Liver (tissue), 9 donors: ENCODE results near the gene EFCAB12. TPM values are rescaled to one million over a fixed set of nuclear protein-coding genes. Genes with fewer than 3 reads are reported as not detected.

Experiments used
- DNase-seq: peaks from one replicate; pipeline ENCODE4 v3.0.0-alpha.2; 2017; ENCODE audit warnings: low spot score
- H3K27ac ChIP-seq, 2 donors: one replicate each; pipeline ENCODE4 v1.7.0; 2013; ENCODE audit warnings: inconsistent platforms in 2 of 2, low read length in 2 of 2, control low read depth in 1 of 2, low read depth in 1 of 2, mild to moderate bottlenecking in 1 of 2
- H3K27me3 ChIP-seq, 4 donors: one replicate each; pipeline versions ENCODE4 v1.6.1 to v1.7.0; 2013; ENCODE audit warnings: low read length in 3 of 4, inconsistent platforms in 1 of 4, mild to moderate bottlenecking in 1 of 4, moderate library complexity in 1 of 4; ENCODE audit not compliant: control insufficient read depth in 4 of 4, insufficient read depth in 4 of 4
- H3K36me3 ChIP-seq, 4 donors: one replicate each; pipeline versions ENCODE4 v1.6.1 to v1.7.0; 2013; ENCODE audit warnings: low read length in 3 of 4, mild to moderate bottlenecking in 3 of 4, low read depth in 1 of 4, moderate library complexity in 1 of 4; ENCODE audit not compliant: control insufficient read depth in 4 of 4, insufficient read depth in 3 of 4
- H3K4me1 ChIP-seq, 4 donors: one replicate each; pipeline versions ENCODE4 v1.6.1 to v1.7.0; 2013; ENCODE audit warnings: low read length in 3 of 4, mild to moderate bottlenecking in 3 of 4, moderate library complexity in 1 of 4; ENCODE audit not compliant: control insufficient read depth in 4 of 4, insufficient read depth in 4 of 4
- H3K4me3 ChIP-seq, 3 donors: one replicate each; pipeline versions ENCODE4 v1.6.1 to v1.7.0; 2013; ENCODE audit warnings: low read length in 3 of 3, control low read depth in 1 of 3, low read depth in 1 of 3, mild to moderate bottlenecking in 1 of 3
- H3K9ac ChIP-seq, 2 donors: one replicate each; pipeline ENCODE4 v1.7.0; 2013; ENCODE audit warnings: low read length in 2 of 2, mild to moderate bottlenecking in 2 of 2, moderate library complexity in 2 of 2, control low read depth in 1 of 2, low read depth in 1 of 2
- H3K9me3 ChIP-seq, 4 donors: one replicate each; pipeline versions ENCODE4 v1.6.1 to v1.7.0; 2013; ENCODE audit warnings: low read length in 3 of 4; ENCODE audit not compliant: control insufficient read depth in 4 of 4
- EGR1 ChIP-seq, 2 donors: IDR thresholded peaks; 2 replicates each; pipeline ENCODE4 v1.6.1; 2016 to 2018; ENCODE audit warnings: antibody characterized with exemption in 2 of 2, low read depth in 2 of 2
- FOXA1 ChIP-seq: IDR thresholded peaks from 2 replicates; pipeline ENCODE4 v1.6.1; 2016; ENCODE audit warnings: antibody characterized with exemption
- FOXA2 ChIP-seq: IDR thresholded peaks from 2 replicates; pipeline ENCODE4 v1.6.1; 2016; ENCODE audit warnings: antibody characterized with exemption
- GABPA ChIP-seq, 2 donors: IDR thresholded peaks in 1 of 2; conservative IDR thresholded peaks in 1 of 2; 2 replicates each; pipeline ENCODE4 v1.6.1; 2016; ENCODE audit warnings: antibody characterized with exemption in 2 of 2, mild to moderate bottlenecking in 1 of 2, moderate library complexity in 1 of 2
- HNF4A ChIP-seq, 2 donors: conservative IDR thresholded peaks; 2 replicates each; pipeline ENCODE4 v1.6.1; 2016; ENCODE audit warnings: antibody characterized with exemption in 2 of 2, mild to moderate bottlenecking in 2 of 2
- JUND ChIP-seq, 2 donors: IDR thresholded peaks; 2 replicates each; pipeline ENCODE4 v1.6.1; 2016; ENCODE audit warnings: antibody characterized with exemption in 2 of 2
- RAD21 ChIP-seq, 2 donors: IDR thresholded peaks; 2 replicates each; pipeline ENCODE4 v1.6.1; 2016; ENCODE audit warnings: antibody characterized with exemption in 2 of 2, mild to moderate bottlenecking in 2 of 2
- RXRA ChIP-seq, 2 donors: IDR thresholded peaks; 2 replicates each; pipeline ENCODE4 v1.6.1; 2017 to 2018; ENCODE audit warnings: antibody characterized with exemption in 2 of 2, mild to moderate bottlenecking in 1 of 2
- SP1 ChIP-seq: IDR thresholded peaks from 2 replicates; pipeline ENCODE4 v1.6.1; 2018; ENCODE audit warnings: antibody characterized with exemption, mild to moderate bottlenecking
- TAF1 ChIP-seq: conservative IDR thresholded peaks from 2 replicates; pipeline ENCODE4 v1.6.1; 2016; ENCODE audit warnings: antibody characterized with exemption, mild to moderate bottlenecking
- YY1 ChIP-seq: IDR thresholded peaks from 2 replicates; pipeline ENCODE4 v1.6.1; 2016; ENCODE audit warnings: antibody characterized with exemption, mild to moderate bottlenecking
- WGBS: extraction: QIAGEN DNeasy Blood & Tissue Kit; methylation state at CpG from one replicate; pipeline ENCODE4 v1.1.7; 2013; 5-methylcytosine and 5-hydroxymethylcytosine counted together
- polyA plus RNA-seq, 2 donors: library from polyadenylated mRNA; stranded (reverse) in 1 of 2; unstranded in 1 of 2; fragments of 200-250 nt in 1 of 2; fragments of >200 nt in 1 of 2; fragmentation: Nextera tagmentation in 1 of 2; extraction: Ambion mirVana in 1 of 2; gene quantifications; one replicate each; pipeline versions ENCODE4 v1.2.1 to v1.2.3, GENCODE V29; 2013 to 2015
- total RNA-seq, 2 donors: library from RNA; depleted of rRNA; stranded (reverse); fragments of >200 nt; gene quantifications; one replicate each; pipeline ENCODE4 v1.2.3, GENCODE V29; 2014
- TF ChIP-seq, protein P1 (sequence below): IDR thresholded peaks from 2 replicates; pipeline ENCODE4 v1.6.1; 2016; ENCODE audit warnings: antibody characterized with exemption
- TF ChIP-seq, protein P2 (sequence below): IDR thresholded peaks from 2 replicates; pipeline ENCODE4 v1.6.1; 2016; ENCODE audit warnings: antibody characterized with exemption, mild to moderate bottlenecking
- TF ChIP-seq, protein P3 (sequence below): fragments of 150-350 bp; IDR thresholded peaks from 2 replicates; pipeline ENCODE4 v1.5.1; 2017; ENCODE audit warnings: improper control_type of control experiment, low read depth, low read length; ENCODE audit not compliant: missing input control
- donor health status: healthy.
- donor health status: healthy.
- donor health status: healthy.
- donor health status: healthy.
- donor health status: healthy.

EFCAB12 gene
- total and polyA plus RNA-seq, 4 donors: 0.37 to 2.4 (median 0.65) TPM

DNA sequence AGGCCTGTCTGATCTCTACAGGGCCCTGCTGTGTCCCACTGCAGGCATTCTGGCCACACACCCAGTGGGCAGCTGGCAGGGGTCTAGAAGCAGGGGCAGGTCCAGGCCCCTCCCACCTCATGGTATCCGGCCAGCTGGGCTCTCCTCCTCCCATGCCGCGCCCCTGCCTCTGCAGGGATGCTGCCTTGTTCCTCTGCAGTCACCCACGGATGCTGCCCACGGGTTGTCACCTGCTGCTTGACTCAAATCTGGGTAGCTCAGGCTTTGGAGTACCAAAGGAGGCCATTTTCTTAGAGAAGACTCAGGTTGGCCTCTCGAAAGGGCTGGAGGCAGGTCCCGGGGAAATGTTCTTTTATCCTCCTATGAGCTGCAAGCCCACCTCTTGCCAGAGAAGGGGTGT, 25.0 kb downstream of the EFCAB12 start:
- H3K36me3 ChIP-seq: no peaks in the 10 kb centered on the region
- WGBS: 95% methylated on average over 7 of the region's 7 CpGs
- TF ChIP-seq YY1: no peak
- TF ChIP-seq SP1: no peak
- TF ChIP-seq HNF4A (conservative IDR thresholded peaks at IDR 0.05): no peak
- no peak for TF ChIP-seq GABPA (IDR thresholded peaks at IDR 0.05 in 1 of 2, conservative IDR thresholded peaks at IDR 0.05 in 1 of 2)
- no peak for TF ChIP-seq JUND (IDR thresholded peaks at IDR 0.05)
- no peak for TF ChIP-seq TAF1
- TF ChIP-seq, protein P1, sequence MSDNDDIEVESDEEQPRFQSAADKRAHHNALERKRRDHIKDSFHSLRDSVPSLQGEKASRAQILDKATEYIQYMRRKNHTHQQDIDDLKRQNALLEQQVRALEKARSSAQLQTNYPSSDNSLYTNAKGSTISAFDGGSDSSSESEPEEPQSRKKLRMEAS: no peak
- H3K4me1 ChIP-seq: peaks cover 0 to 12% (median 5%) of the 10 kb centered on the region in 4 donors
- no peak overlapping the region for H3K4me3 ChIP-seq
- no peaks in the 10 kb centered on the region for H3K9me3 ChIP-seq
- no peak overlapping the region for H3K27ac ChIP-seq
- DNase-seq: no peak
- H3K27me3 ChIP-seq: no peaks in the 10 kb centered on the region
- no peak overlapping the region for H3K9ac ChIP-seq

GRCh38 chr3:129402616-129403015, 25.8 kb downstream of the EFCAB12 start:
- DNase-seq: no peak
- 94% methylated on average over 4 of the region's 4 CpGs for WGBS
- no peaks in the 10 kb centered on the region for H3K27me3 ChIP-seq
- H3K4me3 ChIP-seq: no peak overlapping the region
- H3K4me1 ChIP-seq: peaks cover 3 to 20% (median 13%) of the 10 kb centered on the region in 4 donors
- H3K9me3 ChIP-seq: no peaks in the 10 kb centered on the region
- no peaks in the 10 kb centered on the region for H3K36me3 ChIP-seq
- no peak overlapping the region for H3K9ac ChIP-seq
- no peak for TF ChIP-seq JUND (IDR thresholded peaks at IDR 0.05)
- TF ChIP-seq, protein P2, sequence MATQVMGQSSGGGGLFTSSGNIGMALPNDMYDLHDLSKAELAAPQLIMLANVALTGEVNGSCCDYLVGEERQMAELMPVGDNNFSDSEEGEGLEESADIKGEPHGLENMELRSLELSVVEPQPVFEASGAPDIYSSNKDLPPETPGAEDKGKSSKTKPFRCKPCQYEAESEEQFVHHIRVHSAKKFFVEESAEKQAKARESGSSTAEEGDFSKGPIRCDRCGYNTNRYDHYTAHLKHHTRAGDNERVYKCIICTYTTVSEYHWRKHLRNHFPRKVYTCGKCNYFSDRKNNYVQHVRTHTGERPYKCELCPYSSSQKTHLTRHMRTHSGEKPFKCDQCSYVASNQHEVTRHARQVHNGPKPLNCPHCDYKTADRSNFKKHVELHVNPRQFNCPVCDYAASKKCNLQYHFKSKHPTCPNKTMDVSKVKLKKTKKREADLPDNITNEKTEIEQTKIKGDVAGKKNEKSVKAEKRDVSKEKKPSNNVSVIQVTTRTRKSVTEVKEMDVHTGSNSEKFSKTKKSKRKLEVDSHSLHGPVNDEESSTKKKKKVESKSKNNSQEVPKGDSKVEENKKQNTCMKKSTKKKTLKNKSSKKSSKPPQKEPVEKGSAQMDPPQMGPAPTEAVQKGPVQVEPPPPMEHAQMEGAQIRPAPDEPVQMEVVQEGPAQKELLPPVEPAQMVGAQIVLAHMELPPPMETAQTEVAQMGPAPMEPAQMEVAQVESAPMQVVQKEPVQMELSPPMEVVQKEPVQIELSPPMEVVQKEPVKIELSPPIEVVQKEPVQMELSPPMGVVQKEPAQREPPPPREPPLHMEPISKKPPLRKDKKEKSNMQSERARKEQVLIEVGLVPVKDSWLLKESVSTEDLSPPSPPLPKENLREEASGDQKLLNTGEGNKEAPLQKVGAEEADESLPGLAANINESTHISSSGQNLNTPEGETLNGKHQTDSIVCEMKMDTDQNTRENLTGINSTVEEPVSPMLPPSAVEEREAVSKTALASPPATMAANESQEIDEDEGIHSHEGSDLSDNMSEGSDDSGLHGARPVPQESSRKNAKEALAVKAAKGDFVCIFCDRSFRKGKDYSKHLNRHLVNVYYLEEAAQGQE: no peak
- TF ChIP-seq RAD21 (IDR thresholded peaks at IDR 0.05): no peak
- TF ChIP-seq EGR1 (IDR thresholded peaks at IDR 0.05; ENCODE audit: low read depth in 2 of 2): no peak
- TF ChIP-seq, protein P3, sequence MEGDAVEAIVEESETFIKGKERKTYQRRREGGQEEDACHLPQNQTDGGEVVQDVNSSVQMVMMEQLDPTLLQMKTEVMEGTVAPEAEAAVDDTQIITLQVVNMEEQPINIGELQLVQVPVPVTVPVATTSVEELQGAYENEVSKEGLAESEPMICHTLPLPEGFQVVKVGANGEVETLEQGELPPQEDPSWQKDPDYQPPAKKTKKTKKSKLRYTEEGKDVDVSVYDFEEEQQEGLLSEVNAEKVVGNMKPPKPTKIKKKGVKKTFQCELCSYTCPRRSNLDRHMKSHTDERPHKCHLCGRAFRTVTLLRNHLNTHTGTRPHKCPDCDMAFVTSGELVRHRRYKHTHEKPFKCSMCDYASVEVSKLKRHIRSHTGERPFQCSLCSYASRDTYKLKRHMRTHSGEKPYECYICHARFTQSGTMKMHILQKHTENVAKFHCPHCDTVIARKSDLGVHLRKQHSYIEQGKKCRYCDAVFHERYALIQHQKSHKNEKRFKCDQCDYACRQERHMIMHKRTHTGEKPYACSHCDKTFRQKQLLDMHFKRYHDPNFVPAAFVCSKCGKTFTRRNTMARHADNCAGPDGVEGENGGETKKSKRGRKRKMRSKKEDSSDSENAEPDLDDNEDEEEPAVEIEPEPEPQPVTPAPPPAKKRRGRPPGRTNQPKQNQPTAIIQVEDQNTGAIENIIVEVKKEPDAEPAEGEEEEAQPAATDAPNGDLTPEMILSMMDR: no peak
- no peak for TF ChIP-seq FOXA1
- TF ChIP-seq TAF1: no peak
- no peak for TF ChIP-seq YY1
- H3K27ac ChIP-seq: no peak overlapping the region

- H3K27ac ChIP-seq: no peak overlapping the region
- no peak overlapping the region for H3K9ac ChIP-seq
- no peaks in the 10 kb centered on the region for H3K36me3 ChIP-seq
- no peak for DNase-seq
- WGBS: 67% methylated on average over 7 of the region's 7 CpGs
- H3K9me3 ChIP-seq: no peaks in the 10 kb centered on the region
- H3K4me1 ChIP-seq: peaks cover 3 to 24% (median 17%) of the 10 kb centered on the region in 4 donors
- TF ChIP-seq HNF4A (conservative IDR thresholded peaks at IDR 0.05): peak; percentile 50 to 62
- TF ChIP-seq RAD21 (IDR thresholded peaks at IDR 0.05): peak in 1 of 2 donors; percentile 4
- TF ChIP-seq RXRA (IDR thresholded peaks at IDR 0.05): peak; percentile 15 to 50
- TF ChIP-seq FOXA2: no peak
- no peak overlapping the region for H3K4me3 ChIP-seq
- no peaks in the 10 kb centered on the region for H3K27me3 ChIP-seq
Observed at GRCh38 chr3:129402210-129402609, 26.2 kb downstream of the EFCAB12 start.
